IMR-90 (cell line): ENCODE data around the gene TMEM200C. TPM values are rescaled to one million over a fixed set of nuclear protein-coding genes. Genes with fewer than 3 reads are reported as not detected.
A peak's percentile ranks its signal among the peaks of the same experiment; 100 is the strongest.

Experiments
- ATAC-seq: fragments of 200-7000 bp; cut with Tn5 transposase; 2 replicates; pipeline ENCODE4 v1.9.1; 2020; ENCODE audit warnings: low read depth, mild to moderate bottlenecking, moderate library complexity
- BruUV-seq: library from RNA; stranded (reverse); fragments of 400-500 nt; replicated peaks from 2 replicates; lab custom pipeline; 2021; lab: Mats Ljungman, UMichigan
- CTCF ChIA-PET: fragments of 300-600 bp; formaldehyde crosslinking; extraction: SDS; loops from one replicate; lab custom pipeline; 2021; ENCODE audit warnings: antibody characterized with exemption; lab: Yijun Ruan, JAX
- POLR2A ChIA-PET: fragments of 300-600 bp; sonication (Branson Sonifier 250); formaldehyde crosslinking; loops from one replicate; lab custom pipeline; 2022; ENCODE audit warnings: antibody characterized with exemption; ENCODE audit not compliant: unreplicated experiment; lab: Charles Lee
- DNase-seq: peaks from one replicate; pipeline ENCODE4 v3.0.0; 2013
- H2AFZ ChIP-seq: replicated peaks from 2 replicates; pipeline ENCODE3; 2013; ENCODE audit warnings: low read length, mild to moderate bottlenecking; ENCODE audit not compliant: poor library complexity
- H2AK5ac ChIP-seq: 2 replicates; pipeline ENCODE4 v1.6.1; 2013; ENCODE audit warnings: low read depth, low read length, inconsistent platforms
- H2AK9ac ChIP-seq: replicated peaks from 2 replicates; pipeline ENCODE3; 2013; ENCODE audit warnings: mild to moderate bottlenecking, low read depth, low read length, moderate library complexity; ENCODE audit not compliant: poor library complexity
- H2BK120ac ChIP-seq: 2 replicates; pipeline ENCODE4 v1.6.1; 2013; ENCODE audit warnings: low read depth, low read length, inconsistent platforms
- H2BK15ac ChIP-seq: 3 replicates; pipeline ENCODE4 v1.6.1; 2013; ENCODE audit warnings: low read depth, low read length, inconsistent platforms
- H2BK20ac ChIP-seq: 2 replicates; pipeline ENCODE4 v1.6.1; 2013; ENCODE audit warnings: low read depth, mild to moderate bottlenecking, inconsistent platforms, low read length, moderate library complexity
- H2BK5ac ChIP-seq: 2 replicates; pipeline ENCODE4 v1.6.1; 2013; ENCODE audit warnings: mild to moderate bottlenecking, low read depth, low read length, inconsistent platforms; ENCODE audit not compliant: poor library complexity, severe bottlenecking
- H3K14ac ChIP-seq: replicated peaks from 2 replicates; pipeline ENCODE4 v1.6.1; 2013; ENCODE audit warnings: low read depth, low read length, inconsistent platforms
- H3K18ac ChIP-seq: 2 replicates; pipeline ENCODE4 v1.6.1; 2013; ENCODE audit warnings: low read depth, low read length, control low read depth
- H3K23ac ChIP-seq: 2 replicates; pipeline ENCODE4 v1.6.1; 2013; ENCODE audit warnings: low read depth, low read length, inconsistent platforms
- H3K27ac ChIP-seq: 2 replicates; pipeline ENCODE4 v1.5.1; 2013; ENCODE audit warnings: mild to moderate bottlenecking, control low read depth, low read length; ENCODE audit not compliant: insufficient read depth
- H3K27me3 ChIP-seq: 2 replicates; pipeline ENCODE4 v1.6.1; 2013; ENCODE audit warnings: low read length; ENCODE audit not compliant: control insufficient read depth, insufficient read depth
- H3K36me3 ChIP-seq: 2 replicates; pipeline ENCODE4 v1.6.1; 2013; ENCODE audit warnings: low read length, mixed read lengths; ENCODE audit not compliant: control insufficient read depth, insufficient read depth
- H3K4ac ChIP-seq: 2 replicates; pipeline ENCODE4 v1.6.1; 2013; ENCODE audit warnings: low read depth, low read length, inconsistent platforms
- H3K4me1 ChIP-seq: 2 replicates; pipeline ENCODE4 v1.6.1; 2013; ENCODE audit warnings: low read length, mixed read lengths; ENCODE audit not compliant: control insufficient read depth, insufficient read depth
- H3K4me2 ChIP-seq: 2 replicates; pipeline ENCODE4 v1.6.1; 2013; ENCODE audit warnings: low read depth, mild to moderate bottlenecking, control low read depth, low read length, moderate library complexity
- H3K4me3 ChIP-seq: 2 replicates; pipeline ENCODE4 v1.5.1; 2013; ENCODE audit warnings: low read depth, mild to moderate bottlenecking, control low read depth, low read length, moderate library complexity; ENCODE audit not compliant: insufficient read depth
- H3K56ac ChIP-seq: 2 replicates; pipeline ENCODE4 v1.6.1; 2013; ENCODE audit warnings: low read length, inconsistent platforms; ENCODE audit not compliant: insufficient read depth; ENCODE audit errors: extremely low read depth
- H3K79me1 ChIP-seq, 2 experiments: 2 replicates each; pipeline ENCODE4 v1.6.1; 2013; ENCODE audit warnings: low read length in 2 of 2, inconsistent platforms in 1 of 2, low read depth in 1 of 2
- H3K9ac ChIP-seq: 2 replicates; pipeline ENCODE4 v1.6.1; 2013; ENCODE audit warnings: low read depth, low read length, control low read depth
- H3K9me1 ChIP-seq: 2 replicates; pipeline ENCODE4 v1.6.1; 2013; ENCODE audit warnings: low read length, inconsistent platforms; ENCODE audit not compliant: insufficient read depth
- H3K9me3 ChIP-seq: 2 replicates; pipeline ENCODE4 v1.6.1; 2013; ENCODE audit warnings: low read length; ENCODE audit not compliant: control insufficient read depth, insufficient read depth
- H4K20me1 ChIP-seq: 2 replicates; pipeline ENCODE4 v1.6.1; 2013; ENCODE audit warnings: low read length, inconsistent platforms; ENCODE audit not compliant: insufficient read depth
- H4K5ac ChIP-seq: 2 replicates; pipeline ENCODE4 v1.6.1; 2013; ENCODE audit warnings: mild to moderate bottlenecking, low read depth, low read length, control low read depth
- H4K8ac ChIP-seq, 2 experiments: 2 replicates each; pipeline ENCODE4 v1.6.1; 2013; ENCODE audit warnings: low read depth in 2 of 2, low read length in 2 of 2, control low read depth in 1 of 2, inconsistent platforms in 1 of 2
- H4K91ac ChIP-seq: 2 replicates; pipeline ENCODE4 v1.6.1; 2013; ENCODE audit warnings: low read depth, low read length, inconsistent platforms; ENCODE audit not compliant: insufficient read depth
- BHLHE40 ChIP-seq: fragments of 150-350 bp; IDR thresholded peaks from 2 replicates; pipeline ENCODE4 v1.6.1; 2016; ENCODE audit warnings: mild to moderate bottlenecking, low read depth, low read length
- CEBPB ChIP-seq: IDR thresholded peaks from 2 replicates; pipeline ENCODE4 v1.6.1; 2012; ENCODE audit warnings: low read depth, low read length, improper control_type of control experiment
- FOS ChIP-seq: fragments of 150-350 bp; IDR thresholded peaks from 2 replicates; pipeline ENCODE4 v1.6.1; 2016; ENCODE audit warnings: low read depth, low read length
- MAZ ChIP-seq: IDR thresholded peaks from 2 replicates; pipeline ENCODE4 v1.6.1; 2012; ENCODE audit warnings: low read depth, mild to moderate bottlenecking, low read length, improper control_type of control experiment, moderate library complexity, borderline replicate concordance
- MXI1 ChIP-seq: IDR thresholded peaks from 2 replicates; pipeline ENCODE4 v1.6.1; 2012; ENCODE audit warnings: low read depth, mild to moderate bottlenecking, low read length, moderate library complexity, borderline replicate concordance
- POLR2A ChIP-seq: IDR thresholded peaks from 2 replicates; pipeline ENCODE4 v1.6.1; 2012; ENCODE audit warnings: mild to moderate bottlenecking, low read depth, low read length
- WGBS, 2 experiments: methylation state at CpG; one replicate each; pipeline versions ENCODE4 v1.1.5 to v1.1.7; 2013; ENCODE audit warnings: missing lambda C conversion rate in 2 of 2; ENCODE audit not compliant: insufficient read length in 1 of 2; ENCODE audit errors: extremely low coverage in 2 of 2; 5-methylcytosine and 5-hydroxymethylcytosine counted together
- dilution Hi-C: fragments of 300-500 bp; cut with HindIII; formaldehyde crosslinking; loops from one replicate; pipeline ENCODE4 v1.14.3; 2018; ENCODE audit warnings: low sequenced_read_pairs; ENCODE audit not compliant: unreplicated experiment
- in situ Hi-C: fragments of 300-500 bp; cut with MboI; formaldehyde crosslinking; loops from 3 replicates; pipeline ENCODE4 v1.14.3; 2019; ENCODE audit warnings: low sequenced_read_pairs, inconsistent platforms, mixed read lengths
- intact Hi-C: fragments of 100-400 bp; cut with micrococcal nuclease; formaldehyde crosslinking; loops from 2 replicates; pipeline ENCODE4 v1.10.0; 2022
- polyA plus RNA-seq, 3 experiments: library from polyadenylated mRNA; depleted of rRNA; stranded (reverse); fragments of >200 nt; gene quantifications; 2 replicates each; pipeline ENCODE4 v1.2.3, GENCODE V29; 2012; ENCODE audit warnings: low replicate concordance in 1 of 3
- total RNA-seq: library from RNA; depleted of rRNA; stranded (reverse); fragments of >200 nt; gene quantifications from 2 replicates; pipeline ENCODE4 v1.2.3, GENCODE V29; 2012

TMEM200C gene
- total and polyA plus RNA-seq, 2 of the 4 experiments (the other 2 are of a cell fraction), result 1.4 to 2.5 TPM

DNA sequence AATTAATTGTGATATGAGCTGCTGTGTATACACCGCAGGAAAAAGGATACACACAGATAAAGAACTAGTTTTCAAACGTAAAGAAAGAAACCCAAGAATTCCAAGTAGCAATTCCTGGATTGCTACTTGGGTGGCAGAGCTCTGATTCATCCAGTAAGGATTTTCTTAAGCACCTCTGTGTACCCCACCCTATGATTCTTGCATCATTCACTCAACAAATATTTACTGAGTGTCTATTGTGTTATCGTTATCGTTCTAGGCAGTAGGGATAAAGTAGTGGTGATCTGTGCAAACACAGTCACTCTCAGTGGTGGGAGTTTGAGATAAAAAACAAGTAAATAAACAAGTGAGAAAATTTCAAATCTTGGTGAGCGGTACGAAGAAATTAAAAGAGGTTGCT lies 4.9 kb upstream of the TMEM200C start:
- H3K4ac ChIP-seq, result no peak overlapping the region
- no peak overlapping the region for H2AK9ac ChIP-seq
- H4K20me1 ChIP-seq, result no peaks in the 10 kb centered on the region
- ATAC-seq (peak; percentile 28), DNase-seq (peak; percentile 75)
- no peak overlapping the region for H3K4me3 ChIP-seq
- H2AFZ ChIP-seq, result no peak overlapping the region
- peak overlapping the region; percentile 24; the same call in 1 of the 2 replicates for H3K4me2 ChIP-seq
- no peak overlapping the region for H3K18ac ChIP-seq
- peak overlapping the region; percentile 55 for H2BK120ac ChIP-seq
- WGBS, 2 experiments, result 69% methylated on average over 2 of the region's 6 CpGs; no CpG with 5 or more reads in 1 of the 2 experiments
- in situ Hi-C loops, result no loop called here
- intact Hi-C loops, result no loop called here
- H3K4me1 ChIP-seq, result peaks cover 5% of the 10 kb centered on the region; the same call in 1 of the 2 replicates
- no peak overlapping the region for H2BK15ac ChIP-seq
- ChIA-PET CTCF (interaction anchor here (0.8 kb wide), 1 partner anchor 20 kb away, joined by 3 read pairs; no protein-coding TSS in a partner anchor), POLR2A (no interaction called here)
- H3K9me1 ChIP-seq, result peaks cover 11% of the 10 kb centered on the region; the same call in 1 of the 2 replicates
- H3K79me1 ChIP-seq, result no peaks in the 10 kb centered on the region
- H2BK5ac ChIP-seq, result no peak overlapping the region
- BruUV-seq, result no TSS peak
- dilution Hi-C loops, result no loop called here
- H4K8ac ChIP-seq, result no peak overlapping the region
- no peak overlapping the region for H4K5ac ChIP-seq
- H3K56ac ChIP-seq, result no peak overlapping the region
- H2BK20ac ChIP-seq, result peak overlapping the region; percentile 61; the same call in 1 of the 2 replicates
- no peaks in the 10 kb centered on the region for H3K27me3 ChIP-seq
- no peak overlapping the region for H3K9ac ChIP-seq
- no peak overlapping the region for H2AK5ac ChIP-seq
- no peak overlapping the region for H3K23ac ChIP-seq
- TF ChIP-seq MXI1, result no peak
- TF ChIP-seq FOS, result 0 out of 2 replicates have a peak, but pooled peaks have one; percentile 14
- TF ChIP-seq POLR2A, result no peak
- no peak for TF ChIP-seq MAZ
- TF ChIP-seq BHLHE40, result peak; percentile 34
- TF ChIP-seq CEBPB, result peak; percentile 89
- no peak overlapping the region for H3K14ac ChIP-seq
- H3K27ac ChIP-seq, result no peak overlapping the region
- H4K91ac ChIP-seq, result no peak overlapping the region
- H3K9me3 ChIP-seq, result no peaks in the 10 kb centered on the region
- no peaks in the 10 kb centered on the region for H3K36me3 ChIP-seq
